HG02943 (cell line): Measurements from ENCODE around the gene RNPEP.
"Not testable (repeated sequence)": the region's sequence is repeated elsewhere in the genome, so short reads cannot be mapped to it uniquely, and the experiment has no call there.

Experiments used
- ATAC-seq: cut with Tn5 transposase; IDR thresholded peaks from one replicate; pipeline ENCODE4 v1.9.1; 2021; ENCODE audit warnings: mild to moderate bottlenecking, low read depth, moderate library complexity; ENCODE audit not compliant: unreplicated experiment

Gene RNPEP

DNA sequence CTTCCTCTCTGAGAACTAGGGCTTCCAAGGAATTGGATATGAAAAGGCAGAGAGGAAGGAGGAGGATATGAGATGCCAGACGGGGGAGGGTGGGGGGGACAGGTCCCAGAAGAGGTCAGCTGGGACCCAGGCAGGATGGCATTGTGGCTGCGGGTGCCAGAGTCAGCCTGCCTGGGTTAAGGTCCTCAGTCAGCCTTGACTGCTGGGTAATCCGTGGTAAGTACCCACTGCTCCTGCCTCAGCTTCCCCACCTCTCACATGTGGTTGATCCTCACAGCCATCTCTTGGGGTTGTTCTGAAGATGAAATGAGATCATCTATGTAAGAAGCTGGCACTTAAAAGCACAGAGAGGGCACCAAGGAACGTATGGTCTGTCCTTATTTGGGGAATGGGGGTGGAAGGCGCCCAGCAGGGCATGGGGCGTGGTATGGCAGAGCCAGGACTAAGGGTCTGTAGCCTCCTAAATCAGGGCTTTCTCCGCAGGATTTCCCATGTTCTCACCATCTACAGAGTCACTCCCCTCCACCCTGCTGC is 51.8 kb downstream of the RNPEP start:
- ATAC-seq, result no peak

DNA sequence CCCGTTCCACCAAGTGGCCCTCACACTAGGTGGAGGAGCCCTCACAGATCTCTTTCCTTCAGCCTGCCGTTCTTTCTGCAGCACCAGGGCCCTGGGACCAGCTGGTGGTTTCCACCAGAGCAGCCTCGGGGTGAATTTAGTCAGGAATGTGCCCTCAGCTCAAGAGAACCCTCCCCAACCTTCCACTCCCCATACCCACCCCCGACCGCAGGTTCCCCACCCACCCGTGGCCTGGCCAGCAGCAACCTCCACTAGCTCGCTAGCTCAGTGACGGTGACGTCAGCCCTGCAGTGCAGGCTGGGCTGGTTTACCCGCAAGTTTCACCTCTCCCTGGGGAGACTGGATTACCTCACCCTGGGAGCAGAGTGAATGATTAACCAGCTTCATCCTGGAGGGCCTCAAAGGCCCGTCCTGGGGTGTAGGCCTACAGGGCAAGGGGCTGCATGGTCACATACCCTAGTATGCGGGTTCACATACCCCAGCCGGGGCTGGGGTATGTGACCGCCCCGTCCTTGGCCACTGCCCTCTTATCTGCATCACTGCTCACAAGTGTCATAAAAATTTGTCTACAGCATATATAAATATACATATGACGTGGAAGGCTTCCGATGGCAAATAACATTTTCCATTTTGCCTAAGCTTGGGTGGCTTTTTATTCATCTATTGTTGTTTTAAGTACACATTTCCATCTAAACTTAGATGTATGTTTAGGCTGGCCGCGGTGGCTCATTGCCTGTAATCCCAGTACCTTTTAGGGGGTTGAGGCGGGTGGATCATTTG is 52.4 kb downstream of the RNPEP start:
- ATAC-seq, result no peak

DNA sequence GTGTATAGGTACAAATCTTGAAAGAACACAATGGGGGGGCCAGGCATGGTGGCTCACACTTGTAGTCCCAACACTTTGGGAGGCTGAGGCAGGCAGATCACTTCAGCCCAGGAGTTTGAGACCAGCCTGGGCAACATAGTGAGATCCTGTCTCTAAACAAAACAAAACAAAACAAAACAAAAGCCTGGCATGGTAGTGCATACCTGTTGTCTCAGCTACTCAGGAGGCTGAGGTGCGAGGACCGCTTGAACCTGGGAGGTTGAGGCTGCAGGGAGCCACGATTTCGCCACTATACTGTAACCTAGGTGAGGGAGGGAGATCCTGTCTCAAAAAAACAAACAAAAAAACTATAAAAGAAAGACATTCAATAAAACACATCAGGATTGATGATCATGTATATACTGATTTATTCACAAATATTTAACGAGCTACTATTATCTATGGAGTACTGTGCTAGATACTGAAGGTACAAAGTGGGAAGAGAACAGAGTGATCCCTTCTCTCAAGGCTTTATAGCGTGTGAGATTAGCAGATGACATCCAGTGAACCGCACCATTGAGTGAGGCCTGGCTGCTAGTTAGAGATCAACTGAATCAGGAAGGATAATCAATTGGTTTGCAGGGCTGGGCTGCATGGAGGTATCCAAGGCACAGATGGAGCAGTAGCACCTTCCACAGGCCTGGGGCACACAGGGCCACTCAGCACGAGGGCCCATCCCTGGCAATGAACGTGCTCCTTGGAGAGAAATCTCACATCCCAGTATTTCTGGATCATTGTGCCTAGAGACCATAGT is 54.3 kb downstream of the RNPEP start:
- no peak for ATAC-seq

DNA sequence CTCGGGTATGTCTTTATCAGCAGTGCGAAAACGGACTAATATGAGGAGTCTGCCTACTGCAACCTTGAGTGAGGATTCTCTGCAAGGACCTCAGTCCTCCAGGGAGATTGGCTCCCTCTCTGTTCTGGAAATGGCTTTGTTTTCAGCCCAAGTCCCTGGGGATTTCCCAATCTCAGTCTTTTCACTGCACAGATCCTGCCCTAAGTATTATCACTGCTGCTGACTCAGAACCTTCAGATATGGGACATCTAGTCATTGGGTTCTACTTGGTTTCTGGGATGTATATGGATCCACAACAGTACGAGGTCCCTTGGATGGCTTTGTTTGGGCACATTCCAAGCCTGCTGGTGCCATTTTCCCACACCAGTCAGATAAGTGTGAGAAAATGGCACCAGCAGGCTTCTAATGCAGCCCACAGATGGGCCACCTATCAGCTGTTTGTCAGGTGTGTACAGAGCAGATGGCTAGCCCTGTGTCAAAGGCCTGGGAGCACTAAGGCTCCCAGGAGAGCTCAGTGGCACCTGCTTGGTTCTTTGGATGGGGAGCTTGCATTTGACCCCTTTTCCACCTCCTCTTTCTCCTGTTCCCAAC is 55.4 kb downstream of the RNPEP start:
- no peak for ATAC-seq

DNA sequence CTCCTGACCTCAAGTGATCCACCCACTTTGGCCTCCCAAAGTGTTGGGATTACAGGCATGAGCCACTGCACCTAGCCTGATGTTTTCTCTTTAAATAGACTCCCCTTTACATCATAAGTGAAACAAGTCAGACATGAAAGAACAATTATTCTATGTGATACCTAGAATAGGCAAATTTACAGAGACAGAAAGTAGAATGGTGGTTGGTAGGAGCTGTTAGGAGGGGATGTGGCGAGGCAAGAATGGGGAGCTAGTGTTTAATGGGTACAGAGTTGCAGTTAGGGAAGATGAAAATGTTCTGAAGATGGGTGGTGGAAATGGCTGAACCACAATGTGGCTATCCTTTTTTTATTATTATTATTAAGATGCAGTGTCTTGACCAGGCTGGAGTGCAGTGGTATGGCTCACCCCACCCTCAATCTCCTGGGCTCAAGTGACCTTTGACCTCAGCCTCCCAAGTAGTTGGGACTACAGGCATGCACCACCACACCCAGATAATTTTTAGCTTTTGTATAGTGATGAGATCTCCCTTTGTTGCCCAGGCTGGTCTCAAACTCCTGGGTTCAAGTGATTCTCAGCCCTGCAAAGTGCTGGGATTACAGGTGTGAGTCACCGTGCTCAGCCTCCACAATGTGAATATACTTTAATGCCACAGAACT is 56.4 kb downstream of the RNPEP start:
- ATAC-seq, result peak; percentile 48

GRCh38 chr1:202045705-202046104 is 63.3 kb downstream of the RNPEP start:
- no peak for ATAC-seq

DNA sequence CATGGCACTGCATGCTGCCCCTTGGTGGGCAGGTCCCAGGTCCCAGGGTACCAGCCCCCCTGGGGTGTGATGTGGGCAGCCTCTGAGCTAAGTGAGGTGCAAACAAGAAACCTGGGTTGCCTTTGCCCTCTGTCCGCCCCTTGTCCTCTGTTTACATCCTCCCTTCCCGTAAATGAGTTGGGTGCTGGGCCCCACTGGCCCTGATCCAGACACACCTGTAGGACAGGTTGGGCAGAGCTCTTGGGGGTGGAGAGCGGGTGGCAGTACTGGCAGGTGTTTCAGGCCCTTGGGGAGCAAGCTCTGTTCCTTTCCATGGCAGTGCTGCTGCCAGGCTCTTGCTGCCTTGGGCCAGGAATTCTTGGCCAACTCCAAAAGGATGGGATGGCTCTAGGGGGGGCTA is 63.8 kb downstream of the RNPEP start:
- ATAC-seq, result no peak

- no peak for ATAC-seq
Measured at GRCh38 chr1:202046748-202047708, 64.6 kb downstream of the RNPEP start.

DNA sequence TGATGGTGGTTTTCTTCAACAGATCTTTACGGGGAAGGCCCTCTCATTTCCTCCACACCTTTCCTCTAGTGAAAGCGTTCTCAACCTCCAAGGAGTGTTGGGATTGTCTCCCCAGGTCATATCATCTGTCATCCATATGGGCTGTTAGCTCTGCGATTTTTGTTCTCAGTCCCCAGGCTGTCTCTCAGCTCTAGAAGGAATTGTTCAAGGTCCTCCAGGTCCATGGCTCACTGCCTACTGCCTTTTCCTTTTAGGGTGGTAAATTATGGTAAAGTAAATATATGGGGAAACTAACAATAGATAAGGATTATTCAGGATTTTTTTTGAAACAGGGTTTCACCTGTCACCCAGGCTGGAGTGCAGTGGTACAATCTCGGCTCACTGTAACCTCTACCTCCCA is 65.5 kb downstream of the RNPEP start:
- no peak for ATAC-seq

- no peak for ATAC-seq
Measured at GRCh38 chr1:202049129-202049528, 66.7 kb downstream of the RNPEP start.

GRCh38 chr1:202054094-202054493 is 71.6 kb downstream of the RNPEP start:
- no peak for ATAC-seq

DNA sequence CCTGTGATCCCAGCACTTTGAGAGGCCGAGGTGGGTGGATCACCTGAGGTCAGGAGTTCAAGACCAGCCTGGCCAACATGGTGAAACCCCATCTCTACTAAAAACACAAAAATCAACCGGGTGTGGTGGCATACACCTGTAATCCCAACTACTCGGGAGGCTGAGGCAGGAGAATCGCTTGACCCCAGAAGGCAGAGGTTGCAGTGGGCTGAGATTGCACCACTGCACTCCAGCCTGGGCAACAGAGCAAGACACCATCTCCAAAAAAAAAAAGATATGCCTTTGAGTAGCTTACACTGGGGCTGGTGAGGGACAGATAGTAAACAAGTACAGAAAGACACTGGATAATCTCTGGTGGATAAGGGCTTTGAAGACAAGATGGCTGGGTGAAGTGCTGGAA is 72.2 kb downstream of the RNPEP start:
- ATAC-seq, result not testable (repeated sequence)
